Suprapubic skin (tissue), 4 donors: ENCODE results near the gene KRTAP3-3. TPM values are rescaled to one million over a fixed set of nuclear protein-coding genes. Genes with fewer than 3 reads are reported as not detected.

Source experiments
- DNase-seq, 2 donors: peaks; one replicate each; pipeline ENCODE4 v3.0.0-alpha.2; 2019; ENCODE audit warnings: low spot score in 2 of 2
- H3K27ac ChIP-seq: fragments of 200-600 bp; sonication (generic); one replicate; pipeline ENCODE4 v1.5.1; 2019
- H3K27me3 ChIP-seq: fragments of 200-600 bp; sonication (generic); one replicate; pipeline ENCODE4 v1.5.1; 2019
- H3K36me3 ChIP-seq: fragments of 200-600 bp; sonication (generic); one replicate; pipeline ENCODE4 v1.5.1; 2019
- H3K4me1 ChIP-seq: fragments of 200-600 bp; sonication (generic); one replicate; pipeline ENCODE4 v1.5.1; 2019
- H3K4me3 ChIP-seq: fragments of 200-600 bp; sonication (generic); one replicate; pipeline ENCODE4 v1.5.1; 2019; ENCODE audit warnings: mild to moderate bottlenecking
- H3K9me3 ChIP-seq: fragments of 200-600 bp; sonication (generic); one replicate; pipeline ENCODE4 v1.5.1; 2019
- EP300 ChIP-seq: sonication (generic); formaldehyde crosslinking; IDR thresholded peaks from one replicate; pipeline ENCODE4 v1.6.1; 2017; ENCODE audit warnings: antibody characterized with exemption
- POLR2A ChIP-seq, 2 donors: fragments of 450-650 bp; IDR thresholded peaks; one replicate each; pipeline ENCODE4 v1.6.1; 2017; ENCODE audit warnings: antibody characterized with exemption in 2 of 2, mild to moderate bottlenecking in 2 of 2, moderate library complexity in 2 of 2
- POLR2AphosphoS5 ChIP-seq, 3 donors: sonication (generic); formaldehyde crosslinking; IDR thresholded peaks; one replicate each; pipeline ENCODE4 v1.6.1; 2017; ENCODE audit warnings: antibody characterized with exemption in 3 of 3
- WGBS: methylation state at CpG from one replicate; pipeline ENCODE4 v1.1.5; 2018; 5-methylcytosine and 5-hydroxymethylcytosine counted together
- total RNA-seq, 4 donors: library from RNA; depleted of rRNA; stranded (reverse); fragments of >200 nt; gene quantifications; one replicate each; pipeline ENCODE4 v1.1.0, GENCODE V29; 2016
- TF ChIP-seq, protein P1 (sequence below), 2 donors: fragments of 200-600 bp in 1 of 2; fragments of 450-650 bp in 1 of 2; sonication (generic) in 1 of 2; IDR thresholded peaks; one replicate each; pipeline ENCODE4 v1.5.1; 2016 to 2019; ENCODE audit warnings: antibody characterized with exemption in 2 of 2, mild to moderate bottlenecking in 1 of 2, moderate library complexity in 1 of 2

The KRTAP3-3 gene
- total RNA-seq, 4 donors from 2014 or later = 2.8 to 22.9 TPM; not detected in 2

DNA sequence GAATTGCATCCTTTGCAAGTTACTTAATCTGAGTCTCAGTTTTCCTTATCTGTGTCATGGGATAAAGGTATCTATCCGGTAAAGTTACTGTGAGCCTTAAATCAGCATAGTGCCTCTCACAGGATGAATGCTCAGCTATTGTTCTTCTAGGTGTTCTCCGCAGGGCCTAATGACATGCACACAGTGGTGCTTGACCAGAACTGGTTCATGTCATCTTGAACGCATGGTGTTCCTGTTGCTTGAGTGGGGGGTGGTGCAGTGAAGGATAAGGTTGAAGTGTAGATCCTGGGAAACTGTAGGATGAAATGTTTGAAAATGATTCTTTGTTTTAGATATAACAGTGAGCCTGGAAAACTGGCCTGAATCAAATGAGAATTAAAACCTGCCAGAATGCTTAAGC is 13.8 kb downstream of the KRTAP3-3 start:
- TF ChIP-seq POLR2AphosphoS5 (IDR thresholded peaks at IDR 0.05) (no peak), POLR2A (IDR thresholded peaks at IDR 0.05) (no peak), EP300 (no peak)
- TF ChIP-seq, protein P1, sequence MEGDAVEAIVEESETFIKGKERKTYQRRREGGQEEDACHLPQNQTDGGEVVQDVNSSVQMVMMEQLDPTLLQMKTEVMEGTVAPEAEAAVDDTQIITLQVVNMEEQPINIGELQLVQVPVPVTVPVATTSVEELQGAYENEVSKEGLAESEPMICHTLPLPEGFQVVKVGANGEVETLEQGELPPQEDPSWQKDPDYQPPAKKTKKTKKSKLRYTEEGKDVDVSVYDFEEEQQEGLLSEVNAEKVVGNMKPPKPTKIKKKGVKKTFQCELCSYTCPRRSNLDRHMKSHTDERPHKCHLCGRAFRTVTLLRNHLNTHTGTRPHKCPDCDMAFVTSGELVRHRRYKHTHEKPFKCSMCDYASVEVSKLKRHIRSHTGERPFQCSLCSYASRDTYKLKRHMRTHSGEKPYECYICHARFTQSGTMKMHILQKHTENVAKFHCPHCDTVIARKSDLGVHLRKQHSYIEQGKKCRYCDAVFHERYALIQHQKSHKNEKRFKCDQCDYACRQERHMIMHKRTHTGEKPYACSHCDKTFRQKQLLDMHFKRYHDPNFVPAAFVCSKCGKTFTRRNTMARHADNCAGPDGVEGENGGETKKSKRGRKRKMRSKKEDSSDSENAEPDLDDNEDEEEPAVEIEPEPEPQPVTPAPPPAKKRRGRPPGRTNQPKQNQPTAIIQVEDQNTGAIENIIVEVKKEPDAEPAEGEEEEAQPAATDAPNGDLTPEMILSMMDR (IDR thresholded peaks at IDR 0.05) = no peak
- 87% methylated on average over 3 of the region's 3 CpGs for WGBS
- Histone ChIP-seq H3K9me3 (no peaks in the 10 kb centered on the region), H3K36me3 (no peaks in the 10 kb centered on the region), H3K27me3 (no peaks in the 10 kb centered on the region), H3K27ac (no peak overlapping the region), H3K4me1 (no peaks in the 10 kb centered on the region), H3K4me3 (no peak overlapping the region)
- DNase-seq = no peak

DNA sequence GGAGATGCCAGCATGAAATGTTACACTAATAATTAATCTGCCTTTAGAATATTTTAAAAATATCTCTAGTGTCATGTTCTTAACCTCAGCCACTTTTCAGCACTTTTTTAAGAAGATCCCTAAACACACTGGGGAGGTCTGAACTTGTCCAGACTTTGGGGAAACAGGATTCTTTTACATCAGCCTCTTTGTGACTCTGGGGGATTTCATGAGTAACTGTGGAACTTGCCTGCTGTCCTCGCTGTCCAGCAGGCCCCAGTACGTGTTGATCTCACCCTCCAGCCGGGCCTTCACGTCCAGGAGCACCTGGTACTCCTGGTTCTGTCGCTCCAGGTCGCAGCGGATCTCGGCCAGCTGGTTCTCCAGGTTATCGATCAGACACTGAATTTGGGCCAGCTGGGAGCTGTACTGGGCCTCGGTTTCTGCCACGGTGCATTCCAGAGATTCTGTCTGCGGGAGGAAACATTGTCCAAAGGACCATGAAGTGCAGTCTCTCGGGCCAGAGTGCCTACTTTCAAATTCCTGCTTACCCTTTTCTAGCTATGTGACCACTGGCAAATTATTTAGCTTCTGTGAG is 15.3 kb downstream of the KRTAP3-3 start:
- TF ChIP-seq POLR2AphosphoS5 (IDR thresholded peaks at IDR 0.05) = no peak
- TF ChIP-seq POLR2A (IDR thresholded peaks at IDR 0.05) = no peak
- TF ChIP-seq, protein P1 (IDR thresholded peaks at IDR 0.05) = no peak
- TF ChIP-seq EP300 = no peak
- no peak overlapping the region for H3K27ac ChIP-seq
- H3K36me3 ChIP-seq = no peaks in the 10 kb centered on the region
- no peak overlapping the region for H3K4me3 ChIP-seq
- H3K9me3 ChIP-seq = no peaks in the 10 kb centered on the region
- WGBS = 75% methylated on average over 13 of the region's 13 CpGs
- H3K4me1 ChIP-seq = no peaks in the 10 kb centered on the region
- DNase-seq = no peak
- H3K27me3 ChIP-seq = no peaks in the 10 kb centered on the region

DNA sequence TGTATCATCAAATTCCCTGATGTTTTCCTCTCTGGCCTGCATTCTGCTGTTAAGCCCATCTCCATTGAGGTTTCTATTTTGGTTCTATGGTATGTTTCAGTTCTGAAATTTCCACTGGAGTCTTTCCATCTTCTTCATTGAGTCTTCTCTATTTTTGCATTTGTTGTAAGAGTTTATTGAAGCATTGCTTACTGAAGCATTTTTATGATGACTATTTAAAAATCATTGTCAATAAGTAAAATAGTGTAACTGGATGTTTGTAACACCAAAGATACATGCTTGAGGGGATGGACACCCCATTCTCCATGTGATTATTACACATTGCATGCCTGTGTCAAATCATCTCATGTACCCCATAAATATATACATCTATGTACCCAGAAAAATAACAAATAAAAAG is 18.4 kb downstream of the KRTAP3-3 start:
- no peak overlapping the region for H3K4me3 ChIP-seq
- no peaks in the 10 kb centered on the region for H3K9me3 ChIP-seq
- H3K36me3 ChIP-seq = no peaks in the 10 kb centered on the region
- H3K27ac ChIP-seq = no peak overlapping the region
- H3K27me3 ChIP-seq = no peaks in the 10 kb centered on the region
- TF ChIP-seq EP300 = no peak
- no peak for TF ChIP-seq POLR2A (IDR thresholded peaks at IDR 0.05)
- no peak for TF ChIP-seq POLR2AphosphoS5 (IDR thresholded peaks at IDR 0.05)
- TF ChIP-seq, protein P1 (IDR thresholded peaks at IDR 0.05) = no peak
- no peaks in the 10 kb centered on the region for H3K4me1 ChIP-seq
- DNase-seq = no peak

DNA sequence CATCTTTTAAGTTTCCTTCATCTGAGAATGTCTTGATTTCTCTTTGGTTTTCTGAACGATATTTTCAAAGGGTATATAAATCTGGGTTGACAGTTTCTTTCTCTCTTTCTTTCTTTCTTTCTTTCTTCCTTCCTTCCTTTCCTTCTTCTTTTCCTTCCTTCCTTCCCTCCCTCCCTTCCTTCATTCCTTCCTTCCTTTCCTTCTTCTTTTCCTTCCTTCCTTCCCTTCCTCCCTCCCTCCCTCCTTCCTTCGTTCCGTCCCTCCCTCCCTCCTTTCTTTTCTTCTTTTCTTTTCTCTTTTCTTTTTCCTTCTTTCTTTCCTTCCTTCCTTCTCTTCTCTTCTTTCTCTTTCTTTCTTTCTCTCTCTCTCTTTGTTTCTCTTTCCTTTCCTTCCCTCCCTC is 19.6 kb downstream of the KRTAP3-3 start:
- H3K27ac ChIP-seq = no peak overlapping the region

DNA sequence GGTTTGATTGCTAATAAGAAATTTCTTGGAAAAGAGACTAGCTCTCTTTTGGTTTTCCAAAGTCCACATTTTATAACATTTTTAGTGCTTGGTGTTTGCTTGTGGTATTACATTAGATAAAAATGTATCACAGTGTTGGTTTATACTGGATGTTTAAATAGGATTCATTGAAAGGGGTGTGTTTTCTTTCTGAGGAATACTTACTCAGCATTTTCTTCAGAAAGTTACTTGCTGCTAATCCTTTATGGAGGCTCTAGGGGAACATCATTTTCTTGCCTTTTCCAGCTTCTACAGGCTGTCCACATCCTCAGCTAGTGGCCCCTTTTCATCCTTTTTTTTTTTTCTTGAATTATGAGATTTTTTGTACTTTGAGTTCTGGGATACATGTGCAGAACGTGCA is 26.4 kb downstream of the KRTAP3-3 start:
- Histone ChIP-seq H3K36me3 (no peaks in the 10 kb centered on the region), H3K27ac (no peak overlapping the region), H3K9me3 (no peaks in the 10 kb centered on the region), H3K4me3 (no peak overlapping the region), H3K27me3 (no peaks in the 10 kb centered on the region), H3K4me1 (peaks cover 2% of the 10 kb centered on the region)
- no peak for DNase-seq
- WGBS = 92% methylated on average over 1 of the region's 1 CpG
- no peak for TF ChIP-seq EP300
- no peak for TF ChIP-seq POLR2AphosphoS5 (IDR thresholded peaks at IDR 0.05)
- no peak for TF ChIP-seq POLR2A (IDR thresholded peaks at IDR 0.05)
- TF ChIP-seq, protein P1 (IDR thresholded peaks at IDR 0.05) = no peak

More for the DNA sequence above, 19.6 kb downstream of the KRTAP3-3 start:
- Histone ChIP-seq H3K27me3 (no peaks in the 10 kb centered on the region), H3K36me3 (no peaks in the 10 kb centered on the region), H3K4me3 (no peak overlapping the region), H3K4me1 (no peaks in the 10 kb centered on the region), H3K9me3 (no peaks in the 10 kb centered on the region)
- no peak for DNase-seq
- WGBS = 88% methylated on average over 3 of the region's 3 CpGs
- no peak for TF ChIP-seq POLR2AphosphoS5 (IDR thresholded peaks at IDR 0.05)
- no peak for TF ChIP-seq POLR2A (IDR thresholded peaks at IDR 0.05)
- no peak for TF ChIP-seq EP300
- TF ChIP-seq, protein P1 (IDR thresholded peaks at IDR 0.05) = no peak
